ENCODE data around the gene BORCS8.

Gene BORCS8

GRCh38 chr19:19134687-19135158 is 57.2 kb downstream of the BORCS8 start:
- no peak overlapping the region for H3K27ac ChIP-seq
- TF ChIP-seq ZFX (IDR thresholded peaks at IDR 0.05) = no peak
- TF ChIP-seq CTCF (conservative IDR thresholded peaks at IDR 0.05) = no peak

- TF ChIP-seq CTCF (conservative IDR thresholded peaks at IDR 0.05) (no peak), ZFX (IDR thresholded peaks at IDR 0.05) (no peak)
- no peak overlapping the region for H3K27ac ChIP-seq
Observed at GRCh38 chr19:19133985-19134384, 58.0 kb downstream of the BORCS8 start.

- H3K27ac ChIP-seq = no peak overlapping the region
- TF ChIP-seq CTCF (conservative IDR thresholded peaks at IDR 0.05) = no peak
- no peak for TF ChIP-seq ZFX (IDR thresholded peaks at IDR 0.05)
Observed at GRCh38 chr19:19132912-19133311, 59.0 kb downstream of the BORCS8 start.

DNA sequence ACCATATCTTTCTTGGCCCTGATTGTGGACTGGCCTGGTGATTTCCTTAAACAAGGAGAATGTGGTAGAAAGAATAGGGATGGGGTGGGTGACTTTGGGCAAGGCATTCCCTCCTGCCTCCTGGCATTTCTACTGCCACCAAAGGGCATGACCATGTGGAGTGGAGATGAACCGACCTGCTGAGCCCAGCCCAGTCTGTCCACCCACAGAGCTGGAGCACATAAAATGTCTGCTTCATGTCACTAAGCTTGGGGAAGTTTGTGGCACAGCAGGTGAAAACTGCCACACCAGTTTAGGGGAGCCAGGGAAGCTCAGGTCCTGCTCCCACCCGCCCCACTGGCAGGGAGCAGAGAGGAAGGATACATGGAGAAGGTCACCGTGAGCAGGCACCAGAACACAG is 60.0 kb downstream of the BORCS8 start:
- no peak overlapping the region for H3K27ac ChIP-seq
- no peak for TF ChIP-seq ZFX (IDR thresholded peaks at IDR 0.05)
- no peak for TF ChIP-seq CTCF (conservative IDR thresholded peaks at IDR 0.05)

Data from C4-2B (cell line).